ENCODE results near the gene IGF2BP2. TPM values are rescaled to one million over a fixed set of nuclear protein-coding genes. Genes with fewer than 3 reads are reported as not detected.
"Not testable (repeated sequence)": the region's sequence is repeated elsewhere in the genome, so short reads cannot be mapped to it uniquely, and the experiment has no call there.

Gene IGF2BP2
- total RNA-seq, 1 donor from 2014 or later: 17.4 TPM

DNA sequence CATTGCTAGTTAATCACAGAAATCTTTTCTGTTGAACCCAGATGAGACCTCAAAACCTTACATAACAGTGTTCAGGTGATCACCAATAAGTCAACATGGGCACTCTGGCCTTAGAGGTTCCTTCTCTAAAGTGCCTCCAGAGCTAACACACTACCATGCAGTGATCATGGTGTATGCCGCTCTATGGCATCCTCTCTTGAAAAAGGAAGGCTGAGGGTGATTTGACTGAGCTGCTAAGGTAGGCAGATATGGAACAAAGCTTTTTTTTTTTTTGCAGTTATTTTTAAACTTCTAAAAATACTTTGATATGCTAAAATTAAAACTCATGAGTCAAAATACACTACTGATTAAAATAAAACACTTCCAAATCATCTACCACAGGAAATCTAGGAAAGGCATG, 46.0 kb downstream of the IGF2BP2 start:
- Histone ChIP-seq H3K36me3 (no peaks in the 10 kb centered on the region), H3K9me3 (no peaks in the 10 kb centered on the region), H3K27me3 (no peaks in the 10 kb centered on the region), H3K4me1 (peaks cover 6% of the 10 kb centered on the region), H3K27ac (no peak overlapping the region), H3K4me3 (no peak overlapping the region)
- intact Hi-C loops (cut with DNase I): no loop called here
- DNase-seq (no peak), ATAC-seq (no peak)
- TF ChIP-seq, protein P1, sequence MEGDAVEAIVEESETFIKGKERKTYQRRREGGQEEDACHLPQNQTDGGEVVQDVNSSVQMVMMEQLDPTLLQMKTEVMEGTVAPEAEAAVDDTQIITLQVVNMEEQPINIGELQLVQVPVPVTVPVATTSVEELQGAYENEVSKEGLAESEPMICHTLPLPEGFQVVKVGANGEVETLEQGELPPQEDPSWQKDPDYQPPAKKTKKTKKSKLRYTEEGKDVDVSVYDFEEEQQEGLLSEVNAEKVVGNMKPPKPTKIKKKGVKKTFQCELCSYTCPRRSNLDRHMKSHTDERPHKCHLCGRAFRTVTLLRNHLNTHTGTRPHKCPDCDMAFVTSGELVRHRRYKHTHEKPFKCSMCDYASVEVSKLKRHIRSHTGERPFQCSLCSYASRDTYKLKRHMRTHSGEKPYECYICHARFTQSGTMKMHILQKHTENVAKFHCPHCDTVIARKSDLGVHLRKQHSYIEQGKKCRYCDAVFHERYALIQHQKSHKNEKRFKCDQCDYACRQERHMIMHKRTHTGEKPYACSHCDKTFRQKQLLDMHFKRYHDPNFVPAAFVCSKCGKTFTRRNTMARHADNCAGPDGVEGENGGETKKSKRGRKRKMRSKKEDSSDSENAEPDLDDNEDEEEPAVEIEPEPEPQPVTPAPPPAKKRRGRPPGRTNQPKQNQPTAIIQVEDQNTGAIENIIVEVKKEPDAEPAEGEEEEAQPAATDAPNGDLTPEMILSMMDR (IDR thresholded peaks at IDR 0.05): no peak

DNA sequence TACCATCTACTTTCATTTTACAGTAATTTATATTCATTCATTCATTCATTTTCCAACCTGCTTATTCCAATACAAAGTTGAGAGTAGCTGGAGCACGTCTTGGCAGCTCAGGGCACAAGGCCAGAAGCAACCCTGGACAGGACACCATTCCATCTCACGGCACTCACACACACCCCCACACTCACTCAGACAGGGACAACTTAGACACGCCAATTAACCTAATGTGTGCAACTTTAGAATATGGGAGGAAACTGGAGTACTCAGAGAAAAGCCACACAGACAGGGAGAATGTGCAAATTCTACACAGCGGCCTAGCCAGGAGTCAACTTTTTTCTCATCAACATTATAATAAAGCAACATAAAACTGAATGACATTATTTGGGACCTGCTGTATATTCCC, 46.7 kb downstream of the IGF2BP2 start:
- Histone ChIP-seq H3K9me3 (no peaks in the 10 kb centered on the region), H3K36me3 (no peaks in the 10 kb centered on the region), H3K27me3 (no peaks in the 10 kb centered on the region), H3K4me3 (no peak overlapping the region), H3K27ac (no peak overlapping the region), H3K4me1 (peaks cover 10% of the 10 kb centered on the region)
- intact Hi-C loops (cut with DNase I): no loop called here
- TF ChIP-seq, protein P1 (IDR thresholded peaks at IDR 0.05): no peak
- no peak for ATAC-seq
- DNase-seq: no peak

DNA sequence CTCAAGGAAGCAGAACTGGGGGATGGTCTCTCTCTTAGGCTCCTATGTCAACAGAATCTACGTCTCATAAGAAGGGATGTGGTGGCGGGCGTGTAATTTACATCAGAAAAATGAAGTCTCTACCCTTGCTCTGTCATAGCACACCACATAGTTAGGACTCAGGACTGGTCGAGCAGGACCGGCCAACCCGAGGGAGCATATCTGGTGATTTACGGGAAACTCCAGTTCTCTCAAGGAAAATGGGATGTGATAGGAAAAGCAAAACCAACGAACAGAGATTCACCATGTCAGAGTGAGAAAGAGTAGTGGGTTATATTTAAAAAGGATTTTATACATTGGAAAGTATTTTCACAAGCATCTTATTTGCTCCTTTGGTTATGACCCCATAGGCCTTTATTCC, 54.7 kb downstream of the IGF2BP2 start:
- no peak overlapping the region for H3K27ac ChIP-seq
- peaks cover 20% of the 10 kb centered on the region for H3K4me1 ChIP-seq
- no peak for DNase-seq
- no peaks in the 10 kb centered on the region for H3K9me3 ChIP-seq
- H3K27me3 ChIP-seq: no peaks in the 10 kb centered on the region
- ATAC-seq: no peak
- intact Hi-C loops (cut with DNase I): no loop called here
- TF ChIP-seq, protein P1 (IDR thresholded peaks at IDR 0.05): no peak
- no peak overlapping the region for H3K4me3 ChIP-seq
- H3K36me3 ChIP-seq: no peaks in the 10 kb centered on the region

DNA sequence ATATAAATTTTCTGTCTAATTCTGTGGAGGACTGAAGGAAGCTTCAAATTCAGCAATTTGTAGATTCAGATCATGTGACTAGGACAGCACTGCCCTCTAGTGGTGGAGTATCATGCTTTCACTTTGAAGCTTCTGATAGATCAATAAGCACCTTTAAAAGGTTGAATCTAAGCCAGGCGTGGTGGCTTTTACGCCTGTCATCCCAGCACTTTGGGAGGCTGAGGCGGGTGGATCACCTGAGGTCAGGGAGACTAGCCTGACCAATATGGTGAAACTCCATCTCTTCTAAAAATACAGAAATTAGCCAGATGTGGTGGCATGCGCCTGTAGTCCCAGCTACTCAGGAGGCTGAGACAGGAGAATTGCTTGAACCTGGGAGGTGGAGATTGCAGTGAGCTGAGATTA, 56.3 kb downstream of the IGF2BP2 start:
- H3K4me3 ChIP-seq; H3K36me3 ChIP-seq; DNase-seq; H3K27me3 ChIP-seq; H3K9me3 ChIP-seq; intact Hi-C loops (cut with DNase I); H3K27ac ChIP-seq: not testable (repeated sequence)
- TF ChIP-seq, protein P1 (IDR thresholded peaks at IDR 0.05): peak; percentile 89
- ATAC-seq: peak; percentile 82
- H3K4me1 ChIP-seq: peaks cover 23% of the 10 kb centered on the region

DNA sequence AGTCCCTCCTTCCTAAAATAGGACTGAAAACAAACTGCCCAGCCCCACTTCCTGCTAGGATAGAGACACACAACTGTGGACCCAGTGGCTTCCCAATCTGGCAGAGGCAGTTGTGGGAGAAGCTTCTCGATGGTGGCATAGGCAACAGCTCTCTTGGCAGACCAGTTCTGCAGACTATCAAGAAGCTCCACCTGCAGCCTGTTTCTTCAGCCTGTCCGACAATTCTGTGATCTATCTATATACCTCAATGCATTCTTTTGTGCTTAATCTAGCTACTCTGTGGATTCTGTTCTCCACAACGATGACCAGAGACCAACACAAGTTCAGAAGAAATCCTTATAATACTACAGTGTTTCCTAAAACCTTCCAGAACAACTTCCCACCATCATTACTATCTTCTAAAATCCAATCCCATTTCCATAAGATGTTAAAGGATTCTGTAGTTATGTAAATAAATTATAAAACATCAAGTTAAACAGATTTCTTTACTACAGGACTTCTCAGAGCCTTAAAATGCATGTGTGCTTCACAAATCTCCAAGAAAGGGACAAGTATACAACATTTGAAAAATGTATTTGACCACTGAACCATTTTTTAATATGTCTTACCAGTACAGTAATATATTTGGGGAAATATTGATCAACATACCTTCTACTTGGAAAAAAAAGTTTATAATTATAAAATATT, 57.7 kb downstream of the IGF2BP2 start:
- H3K27ac ChIP-seq: no peak overlapping the region
- intact Hi-C loops (cut with DNase I): loop anchor here (2.0 kb wide), 1 partner anchor 90 kb away; no protein-coding TSS in a partner anchor
- H3K9me3 ChIP-seq: no peaks in the 10 kb centered on the region
- H3K4me3 ChIP-seq: no peak overlapping the region
- TF ChIP-seq, protein P1 (IDR thresholded peaks at IDR 0.05): no peak
- H3K4me1 ChIP-seq: peaks cover 22% of the 10 kb centered on the region
- no peaks in the 10 kb centered on the region for H3K36me3 ChIP-seq
- no peak for DNase-seq
- H3K27me3 ChIP-seq: no peaks in the 10 kb centered on the region
- no peak for ATAC-seq
